Smooth muscle cell of the umbilical artery (primary cell): ENCODE results near the gene SLC35G1. TPM values are rescaled to one million over a fixed set of nuclear protein-coding genes. Genes with fewer than 3 reads are reported as not detected.

Experiments used
- total RNA-seq: library from RNA; depleted of rRNA; stranded (reverse); fragments of >200 nt; gene quantifications from 2 replicates; pipeline ENCODE4 v1.2.3, GENCODE V29; 2014

The SLC35G1 gene, protein sequence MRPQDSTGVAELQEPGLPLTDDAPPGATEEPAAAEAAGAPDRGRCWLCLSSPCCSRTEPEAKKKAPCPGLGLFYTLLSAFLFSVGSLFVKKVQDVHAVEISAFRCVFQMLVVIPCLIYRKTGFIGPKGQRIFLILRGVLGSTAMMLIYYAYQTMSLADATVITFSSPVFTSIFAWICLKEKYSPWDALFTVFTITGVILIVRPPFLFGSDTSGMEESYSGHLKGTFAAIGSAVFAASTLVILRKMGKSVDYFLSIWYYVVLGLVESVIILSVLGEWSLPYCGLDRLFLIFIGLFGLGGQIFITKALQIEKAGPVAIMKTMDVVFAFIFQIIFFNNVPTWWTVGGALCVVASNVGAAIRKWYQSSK
- total RNA-seq = 3.1 and 3.9 TPM in 2 replicates

DNA sequence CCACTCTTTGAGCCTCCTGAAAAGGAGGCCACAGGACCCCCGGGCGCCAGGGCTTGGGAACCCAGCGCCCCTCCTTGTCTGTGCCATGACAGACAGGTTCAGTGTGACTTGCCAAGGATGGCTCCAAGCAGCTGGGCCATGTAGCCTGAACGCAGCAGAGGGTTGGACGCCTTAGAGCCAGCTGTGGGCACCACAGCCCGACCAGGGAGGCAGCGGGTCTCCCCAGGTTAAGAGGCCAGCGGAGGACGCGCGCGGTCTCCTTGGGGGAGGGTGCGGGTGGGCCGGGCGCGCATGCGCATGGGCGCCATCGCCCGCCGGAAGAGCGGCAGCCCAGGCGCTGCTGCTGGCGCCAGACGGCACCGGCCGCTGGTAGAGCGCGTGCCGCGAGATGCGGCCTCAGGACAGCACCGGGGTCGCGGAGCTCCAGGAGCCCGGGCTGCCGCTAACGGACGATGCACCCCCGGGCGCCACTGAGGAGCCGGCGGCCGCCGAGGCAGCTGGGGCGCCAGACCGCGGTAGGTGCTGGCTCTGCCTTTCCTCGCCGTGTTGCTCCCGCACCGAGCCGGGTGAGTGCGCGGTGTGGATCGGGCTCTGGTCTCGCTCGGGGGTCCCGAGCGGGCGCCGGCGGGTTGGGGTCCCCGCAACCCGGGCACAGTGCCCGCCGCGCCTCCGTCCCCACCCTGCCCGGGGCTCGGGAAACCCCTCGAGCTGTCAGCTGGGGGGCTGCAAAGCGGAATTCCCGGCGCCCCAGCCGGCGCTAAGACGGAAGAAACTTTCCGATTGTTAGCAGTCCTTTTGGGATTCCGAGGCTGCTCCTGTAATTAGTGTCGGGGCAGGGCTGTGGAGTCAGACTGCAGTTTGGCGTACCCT, at the start of gene SLC35G1:
Gene SLC35G1, plus strand, starts transcription at position 333 of the 870 bp plus-strand sequence. Its CDS starts 56 bp downstream, at position 389.

Other genes with a start within 250 kb of the SLC35G1 start
- 15.3 and 25.8 TPM in 2 replicates for gene FRA10AC1, start 191.4 kb upstream of the SLC35G1 start, total RNA-seq
- not detected in 2 replicates for gene LGI1, start 136.0 kb upstream of the SLC35G1 start, total RNA-seq
- 0.59 and 1.1 TPM in 2 replicates for gene PLCE1, start 100.0 kb downstream of the SLC35G1 start, total RNA-seq